NCI-H1092 (cell line): ENCODE results near the gene SPTBN1.

ENCODE experiments used
- DNase-seq: peaks from one replicate; lab custom pipeline; 2025; lab: John Stamatoyannopoulos, UW

The SPTBN1 gene

DNA sequence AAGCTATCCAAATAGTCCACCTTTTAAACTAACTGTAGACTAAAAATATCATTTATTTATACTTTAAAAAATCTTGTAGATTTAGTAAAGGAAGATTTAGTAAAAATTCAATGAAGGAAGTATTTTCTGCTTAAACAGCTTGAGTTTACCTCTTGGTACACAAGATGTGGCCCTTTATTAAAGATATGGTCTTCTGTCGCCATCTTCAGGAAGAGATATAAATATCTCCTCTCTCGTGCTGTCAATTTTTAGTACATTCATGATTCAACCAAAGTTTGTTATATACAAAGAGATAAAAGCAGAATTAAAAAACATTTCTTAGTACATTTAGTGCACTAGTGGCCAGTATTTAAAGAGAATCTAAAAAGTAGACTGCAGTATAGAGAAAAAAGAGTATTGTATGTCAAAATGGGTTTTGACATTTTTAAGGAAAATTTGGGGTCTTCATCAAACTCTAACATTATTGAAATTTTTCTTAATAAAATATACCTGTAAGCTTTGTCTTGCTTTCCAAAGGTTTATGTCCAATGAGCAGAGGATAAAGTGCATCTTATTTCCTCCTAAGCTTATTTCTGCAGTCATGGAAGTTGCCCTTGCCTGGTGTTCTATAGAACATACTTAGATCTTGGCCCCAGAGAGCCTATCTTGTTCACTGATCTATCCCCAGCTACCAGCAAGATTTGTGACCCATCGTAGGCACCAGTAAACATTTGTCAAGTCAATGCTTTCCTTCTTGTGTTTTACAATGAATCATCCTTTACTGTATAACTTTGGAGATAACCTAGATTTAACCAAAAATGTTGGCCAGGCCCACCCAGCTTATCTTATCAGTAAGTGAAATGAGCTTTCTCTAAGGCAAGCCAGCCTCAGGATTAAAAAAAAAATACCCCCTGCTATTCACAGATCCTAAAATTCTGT is 248.8 kb downstream of the SPTBN1 start:
- DNase-seq = no peak

DNA sequence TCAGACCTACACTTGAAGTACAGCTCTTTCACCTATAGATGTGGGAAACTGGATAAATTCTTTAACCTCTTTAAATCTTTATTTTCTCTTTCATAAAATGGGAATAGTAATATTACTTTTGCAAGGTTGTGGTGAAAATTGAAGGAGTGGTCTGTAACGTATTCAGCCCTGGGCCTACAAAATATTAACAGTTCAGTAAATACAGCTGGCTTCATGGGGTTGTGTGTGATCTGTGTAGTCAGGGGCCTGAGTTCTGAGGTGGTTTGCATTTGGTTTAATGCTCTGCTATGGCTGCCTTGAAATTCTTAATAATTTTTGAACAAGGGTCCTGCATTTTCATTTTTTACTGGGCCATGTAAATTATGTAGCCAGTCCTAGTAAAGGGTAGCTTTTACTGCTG is 250.5 kb downstream of the SPTBN1 start:
- no peak for DNase-seq

DNA sequence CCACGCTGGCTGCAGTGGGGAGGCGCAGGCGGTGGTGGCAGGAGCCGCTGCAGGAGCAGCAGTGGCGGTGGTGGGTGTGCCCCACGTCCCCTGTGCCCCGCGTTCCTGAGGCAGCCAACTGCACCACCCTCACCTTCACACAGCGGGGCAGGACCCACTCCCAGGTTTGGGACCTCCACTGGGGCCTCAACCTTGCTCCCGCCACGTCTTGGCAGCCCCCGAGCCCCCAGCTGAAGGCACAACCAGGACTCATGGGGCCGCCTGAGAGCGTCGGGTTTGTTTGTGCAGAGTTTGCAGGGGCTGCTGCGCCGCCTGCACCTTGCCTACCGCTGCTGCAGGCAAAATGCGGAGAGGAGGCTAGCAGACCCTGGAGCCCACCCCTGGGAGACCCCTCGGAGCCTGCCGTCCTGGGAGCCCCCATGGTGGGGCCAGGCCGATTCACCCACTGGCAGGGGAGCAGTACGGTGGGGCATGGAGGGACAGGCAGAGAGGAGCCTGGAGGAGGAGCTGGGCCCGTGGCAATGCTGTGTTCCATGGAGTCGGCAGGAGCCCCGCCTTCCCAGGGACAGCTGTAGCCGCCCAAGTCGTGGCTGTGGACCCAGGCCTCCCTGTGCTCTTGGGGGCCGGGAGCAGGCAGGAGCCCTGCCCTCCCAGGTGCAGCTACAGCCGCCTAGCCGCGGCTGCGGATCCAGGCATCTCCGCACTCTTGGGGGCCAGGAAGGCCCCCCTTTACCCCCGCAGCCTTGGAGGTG is 252.6 kb downstream of the SPTBN1 start:
- DNase-seq = no peak

DNA sequence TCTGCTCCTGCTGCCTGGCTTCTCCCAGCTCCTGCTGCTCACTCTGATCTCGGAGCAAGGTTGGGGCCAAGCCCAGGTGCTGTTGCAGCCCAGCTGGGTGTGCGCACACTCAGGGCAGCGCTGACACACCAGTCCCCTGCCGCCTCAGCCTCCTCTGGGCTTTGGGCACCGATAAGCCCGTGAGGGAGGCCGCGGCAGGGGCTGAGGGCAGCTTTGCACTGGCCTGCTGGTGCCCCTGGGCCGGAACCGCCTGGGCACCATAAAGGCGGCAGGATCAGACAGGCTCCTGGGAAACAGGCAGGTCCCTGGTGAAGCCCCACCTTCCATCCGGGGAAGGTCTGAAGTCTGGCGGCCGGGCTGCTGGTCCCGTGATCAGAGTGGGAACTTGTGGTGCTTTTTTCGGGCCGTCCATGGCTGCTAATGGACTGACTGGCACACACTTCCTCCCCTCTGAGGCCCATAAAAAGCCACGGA is 253.2 kb downstream of the SPTBN1 start:
- DNase-seq = no peak

DNA sequence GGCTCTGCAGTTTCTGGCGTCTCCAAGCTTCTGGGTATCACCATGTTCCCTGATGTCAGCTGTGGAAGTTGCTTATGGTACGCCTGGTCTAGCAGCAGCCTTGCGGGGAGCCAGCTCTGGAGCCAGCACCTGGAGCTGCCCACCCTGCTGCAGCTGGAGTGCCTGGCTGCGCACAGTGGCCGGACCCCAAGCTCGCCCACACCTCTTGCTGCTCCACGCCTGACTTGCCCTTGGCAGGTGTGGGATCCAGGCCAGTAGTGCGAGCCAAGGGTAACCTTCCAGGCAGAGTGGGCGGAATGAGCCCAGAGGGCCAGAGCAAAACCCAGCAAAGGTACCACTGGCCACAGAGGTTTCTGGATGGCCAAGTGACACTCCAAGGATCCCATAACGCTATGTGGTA is 254.1 kb downstream of the SPTBN1 start:
- DNase-seq = no peak

DNA sequence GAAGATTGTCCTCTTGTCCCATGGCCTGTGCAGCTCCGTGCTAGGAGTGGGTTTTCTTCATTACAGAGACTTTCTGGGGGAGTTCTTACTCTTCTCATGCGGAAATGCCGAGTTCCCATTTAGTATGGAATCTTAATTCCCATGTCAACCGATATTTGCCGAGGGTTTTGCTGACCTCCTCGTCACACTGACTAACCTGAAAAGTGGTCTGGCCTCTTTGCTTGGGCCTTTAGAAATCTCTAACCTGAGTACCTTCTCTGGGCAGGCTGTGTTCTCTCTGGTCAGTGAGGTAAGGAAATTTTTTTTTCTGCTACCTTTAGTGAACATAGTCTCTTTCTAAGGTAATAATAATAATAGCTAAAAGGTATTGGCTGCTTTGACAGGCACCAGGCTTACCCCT is 256.4 kb downstream of the SPTBN1 start:
- DNase-seq = no peak

DNA sequence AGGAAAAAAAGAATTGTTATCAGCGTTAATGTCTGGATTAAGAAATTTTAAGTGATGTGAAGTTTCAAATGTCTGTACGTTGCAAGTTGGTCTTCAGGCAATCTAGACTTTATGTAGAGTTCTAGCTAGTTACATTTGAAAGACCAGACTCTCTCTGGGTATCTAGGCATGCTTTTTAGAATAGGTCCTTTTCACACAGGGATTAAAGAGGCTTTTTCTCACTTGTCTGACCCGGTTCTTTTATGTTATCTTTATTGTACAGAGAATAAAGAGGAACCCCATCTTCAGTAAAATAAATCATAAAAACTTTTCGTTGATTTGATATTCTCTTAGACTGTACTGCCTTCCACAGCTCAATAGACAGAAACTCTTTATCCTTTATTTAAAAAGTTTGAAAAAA is 258.9 kb downstream of the SPTBN1 start:
- no peak for DNase-seq

DNA sequence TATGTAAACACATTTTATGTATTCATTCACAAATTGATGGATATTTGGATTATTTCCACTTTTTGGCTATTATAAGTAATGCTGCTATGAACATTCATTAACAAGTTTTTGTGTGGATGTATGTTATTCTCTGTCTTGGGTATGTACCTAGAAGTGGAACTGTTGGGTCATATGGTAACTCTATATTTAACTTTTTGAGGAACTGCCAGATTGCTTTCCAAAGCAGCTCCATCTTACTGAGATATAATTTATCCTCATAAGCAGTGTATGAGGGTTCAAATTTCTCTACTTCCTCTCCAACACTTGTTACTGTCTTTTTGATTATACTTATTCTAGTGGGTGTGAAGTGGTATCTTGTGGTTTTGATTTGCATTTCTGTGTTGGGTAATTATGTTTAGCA is 260.2 kb downstream of the SPTBN1 start:
- DNase-seq = no peak

DNA sequence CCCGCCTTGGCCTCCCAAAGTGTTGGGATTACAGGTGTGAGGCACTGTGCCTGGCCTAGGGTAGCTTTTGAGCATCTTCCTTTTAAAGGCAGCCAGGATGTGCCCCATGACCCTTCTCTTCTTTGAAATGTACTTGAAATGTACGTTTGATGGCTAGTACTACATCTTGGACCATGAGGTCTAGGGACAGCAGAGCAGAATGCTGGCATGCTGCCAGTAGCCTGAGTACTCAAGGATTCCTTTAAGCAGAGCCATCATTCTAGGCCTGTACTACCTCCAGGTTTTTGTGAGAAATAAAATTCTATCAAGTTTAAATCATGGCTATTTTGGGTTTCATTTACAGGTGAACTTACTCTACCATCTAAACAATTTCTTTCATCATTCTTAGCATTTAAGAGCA is 264.4 kb downstream of the SPTBN1 start:
- DNase-seq = no peak
